Measurements from ENCODE around the gene NOL8. TPM values are rescaled to one million over a fixed set of nuclear protein-coding genes. Genes with fewer than 3 reads are reported as not detected.

NOL8 gene
- total and polyA plus RNA-seq, 2 donors (not counting 1 experiment from before 2014, with no cell fraction given) = 19.9 to 91.0 TPM

DNA sequence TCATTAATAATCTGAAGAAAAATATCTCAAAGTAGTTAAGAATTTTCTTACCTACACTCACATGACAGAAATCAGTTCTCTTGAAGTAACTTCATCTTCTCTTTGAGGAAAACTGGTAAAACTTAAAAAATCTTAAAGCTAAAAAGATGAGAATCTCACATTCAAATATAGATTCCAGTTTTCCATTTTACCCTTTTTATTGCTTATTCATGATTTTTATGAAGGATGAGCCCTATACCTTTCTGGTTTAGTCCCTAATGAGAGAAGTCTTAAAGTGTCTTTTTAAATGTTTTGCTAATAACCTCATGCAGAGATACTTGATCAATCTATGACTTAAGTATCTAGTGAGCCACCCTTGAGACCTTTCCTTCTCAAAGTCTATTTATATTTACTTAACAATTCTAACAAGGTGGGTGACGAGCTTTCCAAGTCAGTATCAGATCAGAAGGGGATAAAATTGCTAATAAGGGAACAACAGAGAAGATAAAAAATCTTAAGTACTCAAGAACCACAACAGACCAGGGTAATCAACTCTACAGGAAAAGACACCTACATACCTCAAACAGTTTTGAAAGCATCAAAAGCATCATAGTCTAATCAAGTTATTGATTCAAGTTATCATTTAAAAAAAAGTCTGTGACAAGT is 34.2 kb downstream of the NOL8 start:
- Histone ChIP-seq H3K4me2 (replicated peaks; ENCODE audit: low read depth, low read length, poor library complexity, severe bottlenecking) (no peak overlapping the region), H3K27me3 (replicated peaks in 1 of 4; ENCODE audit: control extremely low read depth in 1 of 4, control insufficient read depth in 3 of 4, insufficient read depth in 4 of 4, low read length in 3 of 4) (no peaks in the 10 kb centered on the region), H4K20me1 (ENCODE audit: control insufficient read depth, insufficient read depth, low read length, poor library complexity, severe bottlenecking) (no peaks in the 10 kb centered on the region), H3K79me2 (ENCODE audit: control insufficient read depth, insufficient read depth, low read length) (peaks cover 46% of the 10 kb centered on the region), H3K9ac (ENCODE audit: low read length) (no peak overlapping the region), H3K9me3 (ENCODE audit: control extremely low read depth in 1 of 3, control insufficient read depth in 2 of 3, insufficient read depth in 1 of 3, low read length in 2 of 3) (peaks cover 0 to 3% (median 0%) of the 10 kb centered on the region in 3 donors), H3K36me3 (replicated peaks in 1 of 2; ENCODE audit: control extremely low read depth in 1 of 2, control insufficient read depth in 1 of 2, extremely low read depth in 1 of 2, insufficient read depth in 2 of 2, low read length in 1 of 2) (peaks cover 4 to 8% of the 10 kb centered on the region in 2 experiments), H3K4me1 (ENCODE audit: control insufficient read depth in 2 of 2, insufficient read depth in 2 of 2, low read length in 2 of 2) (peaks cover 17 to 24% of the 10 kb centered on the region in 2 donors), H3K4me3 (ENCODE audit: control extremely low read depth in 1 of 5, extremely low read depth in 1 of 5, insufficient read depth in 1 of 5, low read depth in 2 of 5, low read length in 4 of 5) (no peak overlapping the region), H2AFZ (ENCODE audit: insufficient read depth, low read depth, low read length, poor library complexity, severe bottlenecking) (no peak overlapping the region), H3K27ac (ENCODE audit: low read length in 2 of 2) (no peak overlapping the region)
- no CpG with 5 or more reads among the region's 1 CpG for whole genome bisulfite sequencing (ENCODE audit: insufficient coverage)
- ChIA-PET POLR2A (interaction anchor here (1.4 kb wide), 1 partner anchor 35 kb away, joined by 3 read pairs; the partner anchor contains the start of genes CENPP and NOL8), CTCF (interaction anchor here (1.7 kb wide), 1 partner anchor 498 kb away, joined by 5 read pairs; no protein-coding TSS in a partner anchor)
- no peak for DNase-seq
- Mint-ChIP-seq H3K4me1 (peaks cover 45% of the 10 kb centered on the region), H3K27ac (no peak overlapping the region), H3K4me3 (peak overlapping the region; percentile 4), H3K9me3 (ENCODE audit: insufficient read depth) (no peaks in the 10 kb centered on the region), H3K27me3 (no peaks in the 10 kb centered on the region)
- TF ChIP-seq EZH2 (IDR thresholded peaks at IDR 0.05; ENCODE audit: borderline replicate concordance, insufficient read depth, low read depth, low read length, poor library complexity, severe bottlenecking) = no peak
- TF ChIP-seq, protein P1, sequence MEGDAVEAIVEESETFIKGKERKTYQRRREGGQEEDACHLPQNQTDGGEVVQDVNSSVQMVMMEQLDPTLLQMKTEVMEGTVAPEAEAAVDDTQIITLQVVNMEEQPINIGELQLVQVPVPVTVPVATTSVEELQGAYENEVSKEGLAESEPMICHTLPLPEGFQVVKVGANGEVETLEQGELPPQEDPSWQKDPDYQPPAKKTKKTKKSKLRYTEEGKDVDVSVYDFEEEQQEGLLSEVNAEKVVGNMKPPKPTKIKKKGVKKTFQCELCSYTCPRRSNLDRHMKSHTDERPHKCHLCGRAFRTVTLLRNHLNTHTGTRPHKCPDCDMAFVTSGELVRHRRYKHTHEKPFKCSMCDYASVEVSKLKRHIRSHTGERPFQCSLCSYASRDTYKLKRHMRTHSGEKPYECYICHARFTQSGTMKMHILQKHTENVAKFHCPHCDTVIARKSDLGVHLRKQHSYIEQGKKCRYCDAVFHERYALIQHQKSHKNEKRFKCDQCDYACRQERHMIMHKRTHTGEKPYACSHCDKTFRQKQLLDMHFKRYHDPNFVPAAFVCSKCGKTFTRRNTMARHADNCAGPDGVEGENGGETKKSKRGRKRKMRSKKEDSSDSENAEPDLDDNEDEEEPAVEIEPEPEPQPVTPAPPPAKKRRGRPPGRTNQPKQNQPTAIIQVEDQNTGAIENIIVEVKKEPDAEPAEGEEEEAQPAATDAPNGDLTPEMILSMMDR (IDR thresholded peaks at IDR 0.05) = no peak
- ATAC-seq (ENCODE audit: low read depth) = no peak
- intact Hi-C loops (cut with micrococcal nuclease) = no loop called here

DNA sequence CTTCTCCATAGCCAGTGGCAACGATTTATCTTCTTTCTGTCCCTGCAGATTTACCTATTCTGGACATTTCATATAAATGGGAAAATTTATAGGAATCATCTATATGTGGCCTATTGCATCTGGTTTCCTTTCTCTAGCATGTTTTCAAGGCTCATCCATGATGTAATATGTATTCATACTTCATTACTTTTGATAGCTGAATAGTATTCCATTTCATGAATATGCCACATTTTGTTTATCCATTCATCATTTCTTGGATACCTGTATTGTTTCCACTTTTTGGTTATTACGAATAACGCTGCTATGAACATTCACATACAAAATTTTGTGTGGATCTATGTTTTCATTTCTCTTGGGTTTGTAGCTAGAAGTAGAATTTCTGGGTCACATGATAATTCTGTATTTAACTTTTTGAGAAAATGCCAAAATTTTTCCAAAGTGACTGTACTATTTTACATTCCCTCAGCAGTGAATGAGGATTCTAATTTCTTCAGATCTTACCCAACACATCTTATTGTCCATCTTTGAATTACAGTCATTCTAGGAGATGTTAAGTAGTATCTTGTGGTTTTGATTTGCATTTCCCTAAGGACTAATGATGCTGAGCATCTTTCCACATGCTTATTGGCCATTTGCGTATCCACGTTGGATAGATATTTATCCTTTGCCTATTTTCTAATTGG is 35.3 kb downstream of the NOL8 start:
- intact Hi-C loops (cut with micrococcal nuclease) = no loop called here
- Histone ChIP-seq H3K79me2 (ENCODE audit: control insufficient read depth, insufficient read depth, low read length) (peaks cover 54% of the 10 kb centered on the region), H3K27ac (ENCODE audit: low read length in 2 of 2) (no peak overlapping the region), H3K36me3 (replicated peaks in 1 of 2; ENCODE audit: control extremely low read depth in 1 of 2, control insufficient read depth in 1 of 2, extremely low read depth in 1 of 2, insufficient read depth in 2 of 2, low read length in 1 of 2) (peaks cover 12 to 19% of the 10 kb centered on the region in 2 experiments), H3K27me3 (replicated peaks in 1 of 4; ENCODE audit: control extremely low read depth in 1 of 4, control insufficient read depth in 3 of 4, insufficient read depth in 4 of 4, low read length in 3 of 4) (no peaks in the 10 kb centered on the region), H3K9me3 (ENCODE audit: control extremely low read depth in 1 of 3, control insufficient read depth in 2 of 3, insufficient read depth in 1 of 3, low read length in 2 of 3) (peaks cover 0 to 3% (median 0%) of the 10 kb centered on the region in 3 donors), H3K4me3 (ENCODE audit: control extremely low read depth in 1 of 5, extremely low read depth in 1 of 5, insufficient read depth in 1 of 5, low read depth in 2 of 5, low read length in 4 of 5) (no peak overlapping the region), H4K20me1 (ENCODE audit: control insufficient read depth, insufficient read depth, low read length, poor library complexity, severe bottlenecking) (no peaks in the 10 kb centered on the region), H3K4me1 (ENCODE audit: control insufficient read depth in 2 of 2, insufficient read depth in 2 of 2, low read length in 2 of 2) (peaks cover 17 to 23% of the 10 kb centered on the region in 2 donors), H2AFZ (ENCODE audit: insufficient read depth, low read depth, low read length, poor library complexity, severe bottlenecking) (no peak overlapping the region), H3K4me2 (replicated peaks; ENCODE audit: low read depth, low read length, poor library complexity, severe bottlenecking) (no peak overlapping the region), H3K9ac (ENCODE audit: low read length) (no peak overlapping the region)
- H3K27ac Mint-ChIP-seq = no peak overlapping the region
- peaks cover 36% of the 10 kb centered on the region for H3K4me1 Mint-ChIP-seq
- CTCF ChIA-PET = interaction anchor here (1.7 kb wide), 1 partner anchor 499 kb away, joined by 5 read pairs; no protein-coding TSS in a partner anchor
- no peaks in the 10 kb centered on the region for H3K27me3 Mint-ChIP-seq
- H3K9me3 Mint-ChIP-seq (ENCODE audit: insufficient read depth) = no peaks in the 10 kb centered on the region
- no peak for DNase-seq
- WGBS (ENCODE audit: insufficient coverage) = no CpG with 5 or more reads among the region's 5 CpGs
- no peak overlapping the region for H3K4me3 Mint-ChIP-seq
- no peak for ATAC-seq (ENCODE audit: low read depth)
- TF ChIP-seq, protein P1 (IDR thresholded peaks at IDR 0.05) = no peak
- TF ChIP-seq EZH2 (IDR thresholded peaks at IDR 0.05; ENCODE audit: borderline replicate concordance, insufficient read depth, low read depth, low read length, poor library complexity, severe bottlenecking) = no peak
- POLR2A ChIA-PET = no interaction called here
